ENCODE measurements around the gene GPR21.

- TF ChIP-seq POLR2AphosphoS5 (IDR thresholded peaks at IDR 0.05; ENCODE audit: insufficient read depth in 1 of 2, low read depth in 1 of 2) = no peak
- no peak for TF ChIP-seq CTCF (IDR thresholded peaks at IDR 0.05)
- TF ChIP-seq POLR2A (IDR thresholded peaks at IDR 0.05) = no peak
Observed at GRCh38 chr9:122986010-122986409, 47.5 kb upstream of the GPR21 start.
